ENCODE results near the gene LRRC41.
A peak's percentile ranks its signal among the peaks of the same experiment; 100 is the strongest.

- TF ChIP-seq CTCF (conservative IDR thresholded peaks at IDR 0.05; ENCODE audit: low read length) (peak; percentile 69), EZH2phosphoT487 (IDR thresholded peaks at IDR 0.05; ENCODE audit: borderline replicate concordance, low read depth, low read length) (no peak)
Observed at GRCh38 chr1:46301808-46302640, 1.4 kb downstream of the LRRC41 start.

Measured in OCI-LY7 (cell line).